Activated T-cell treated with anti-CD3 and anti-CD28 coated beads, Interleukin-2, amount 50 U/mL, for 4 hours (primary cell): ENCODE data around the gene AEN. TPM values are rescaled to one million over a fixed set of nuclear protein-coding genes. Genes with fewer than 3 reads are reported as not detected.

ENCODE experiments used
- ATAC-seq, 2 donors: fragments of 200-7000 bp; cut with Tn5 transposase; one replicate each; pipeline ENCODE4 v1.10.0; 2021
- DNase-seq: peaks from one replicate; pipeline ENCODE4 v3.0.0-alpha.2; 2020
- H3K27me3 Mint-ChIP-seq: one replicate; pipeline ENCODE4 v1.8.0; 2021; ENCODE audit warnings: low read depth, mixed read lengths
- H3K36me3 Mint-ChIP-seq: one replicate; pipeline ENCODE4 v1.8.0; 2022; ENCODE audit warnings: mixed read lengths; ENCODE audit not compliant: insufficient read depth
- H3K4me1 Mint-ChIP-seq: one replicate; pipeline ENCODE4 v1.8.0; 2021; ENCODE audit warnings: low read depth, mixed read lengths
- H3K4me3 Mint-ChIP-seq: one replicate; pipeline ENCODE4 v1.8.0; 2021; ENCODE audit warnings: mild to moderate bottlenecking, moderate library complexity, mixed read lengths
- H3K9me3 Mint-ChIP-seq: one replicate; pipeline ENCODE4 v1.8.0; 2021; ENCODE audit warnings: mixed read lengths
- total RNA-seq, 3 donors: library from RNA; stranded (reverse); gene quantifications; one replicate each; pipeline ENCODE4 v1.2.1, GENCODE V29; 2021

AEN gene
- total RNA-seq, 3 donors from 2014 or later: 103 to 141 (median 140) TPM

GRCh38 chr15:88647351-88648105 lies 26.4 kb downstream of the AEN start:
- DNase-seq: no peak

GRCh38 chr15:88648357-88649214 lies 27.4 kb downstream of the AEN start:
- Mint-ChIP-seq H3K4me3 (peak overlapping the region; percentile 70), H3K27me3 (no peaks in the 10 kb centered on the region), H3K9me3 (no peaks in the 10 kb centered on the region), H3K4me1 (peaks cover 86% of the 10 kb centered on the region), H3K36me3 (peaks cover 33% of the 10 kb centered on the region)
- ATAC-seq (no peak), DNase-seq (peak; percentile 31)

More at GRCh38 chr15:88647351-88648105, 26.4 kb downstream of the AEN start:
- ATAC-seq: no peak
- Mint-ChIP-seq H3K9me3 (no peaks in the 10 kb centered on the region), H3K36me3 (peaks cover 30% of the 10 kb centered on the region), H3K27me3 (no peaks in the 10 kb centered on the region), H3K4me3 (peak overlapping the region; percentile 17), H3K4me1 (peaks cover 85% of the 10 kb centered on the region)

GRCh38 chr15:88649286-88649733 lies 28.2 kb downstream of the AEN start:
- peak; percentile 76 for DNase-seq
- Mint-ChIP-seq H3K36me3 (peaks cover 30% of the 10 kb centered on the region), H3K27me3 (no peaks in the 10 kb centered on the region), H3K4me3 (peak overlapping the region; percentile 70), H3K4me1 (peaks cover 81% of the 10 kb centered on the region), H3K9me3 (no peaks in the 10 kb centered on the region)
- peak; percentile 84 to 90 for ATAC-seq

- H3K9me3 Mint-ChIP-seq: no peaks in the 10 kb centered on the region
Measured at GRCh38 chr15:88649753-88650551, 28.8 kb downstream of the AEN start.

GRCh38 chr15:88650556-88650955 lies 29.4 kb downstream of the AEN start:
- no peak overlapping the region for H3K4me3 Mint-ChIP-seq
- H3K4me1 Mint-ChIP-seq: peaks cover 82% of the 10 kb centered on the region
- no peaks in the 10 kb centered on the region for H3K27me3 Mint-ChIP-seq
- ATAC-seq (no peak), DNase-seq (no peak)
- no peaks in the 10 kb centered on the region for H3K9me3 Mint-ChIP-seq
- H3K36me3 Mint-ChIP-seq: peaks cover 29% of the 10 kb centered on the region

More at GRCh38 chr15:88649753-88650551, 28.8 kb downstream of the AEN start:
- peaks cover 82% of the 10 kb centered on the region for H3K4me1 Mint-ChIP-seq
- DNase-seq (no peak), ATAC-seq (no peak)
- no peaks in the 10 kb centered on the region for H3K27me3 Mint-ChIP-seq
- peak overlapping the region; percentile 70 for H3K4me3 Mint-ChIP-seq
- H3K36me3 Mint-ChIP-seq: peaks cover 32% of the 10 kb centered on the region

- H3K36me3 Mint-ChIP-seq: peaks cover 22% of the 10 kb centered on the region
- no peaks in the 10 kb centered on the region for H3K9me3 Mint-ChIP-seq
- ATAC-seq (no peak), DNase-seq (no peak)
- H3K4me1 Mint-ChIP-seq: peaks cover 81% of the 10 kb centered on the region
- no peak overlapping the region for H3K4me3 Mint-ChIP-seq
- no peaks in the 10 kb centered on the region for H3K27me3 Mint-ChIP-seq
Measured at GRCh38 chr15:88651136-88651732, 30.1 kb downstream of the AEN start.

- Mint-ChIP-seq H3K9me3 (no peaks in the 10 kb centered on the region), H3K27me3 (no peaks in the 10 kb centered on the region), H3K4me3 (no peak overlapping the region), H3K36me3 (peaks cover 19% of the 10 kb centered on the region), H3K4me1 (peaks cover 81% of the 10 kb centered on the region)
- no peak for DNase-seq
- ATAC-seq: no peak
Measured at GRCh38 chr15:88651971-88652370, 30.8 kb downstream of the AEN start.

GRCh38 chr15:88652456-88653199 lies 31.5 kb downstream of the AEN start:
- ATAC-seq: no peak

GRCh38 chr15:88653200-88654064 lies 32.3 kb downstream of the AEN start:
- no peak for ATAC-seq
- peaks cover 80% of the 10 kb centered on the region for H3K4me1 Mint-ChIP-seq

More at GRCh38 chr15:88652456-88653199, 31.5 kb downstream of the AEN start:
- Mint-ChIP-seq H3K4me3 (no peak overlapping the region), H3K36me3 (peaks cover 17% of the 10 kb centered on the region), H3K4me1 (peaks cover 81% of the 10 kb centered on the region), H3K27me3 (no peaks in the 10 kb centered on the region), H3K9me3 (no peaks in the 10 kb centered on the region)
- no peak for DNase-seq

GRCh38 chr15:88654430-88655102 lies 33.4 kb downstream of the AEN start:
- DNase-seq: no peak
- ATAC-seq: no peak
- peaks cover 79% of the 10 kb centered on the region for H3K4me1 Mint-ChIP-seq
- H3K27me3 Mint-ChIP-seq: no peaks in the 10 kb centered on the region
- no peak overlapping the region for H3K4me3 Mint-ChIP-seq
- no peaks in the 10 kb centered on the region for H3K9me3 Mint-ChIP-seq
- peaks cover 12% of the 10 kb centered on the region for H3K36me3 Mint-ChIP-seq

More at GRCh38 chr15:88653200-88654064, 32.3 kb downstream of the AEN start:
- Mint-ChIP-seq H3K36me3 (peaks cover 17% of the 10 kb centered on the region), H3K9me3 (no peaks in the 10 kb centered on the region), H3K4me3 (no peak overlapping the region), H3K27me3 (no peaks in the 10 kb centered on the region)
- DNase-seq: no peak

- Mint-ChIP-seq H3K36me3 (peaks cover 12% of the 10 kb centered on the region), H3K4me1 (peaks cover 78% of the 10 kb centered on the region), H3K9me3 (no peaks in the 10 kb centered on the region), H3K4me3 (no peak overlapping the region), H3K27me3 (no peaks in the 10 kb centered on the region)
- no peak for ATAC-seq
- no peak for DNase-seq
Measured at GRCh38 chr15:88655103-88655553, 34.0 kb downstream of the AEN start.
